Cardiac muscle cell (in vitro differentiated cells and primary cell): ENCODE results near the gene UBL5. TPM values are rescaled to one million over a fixed set of nuclear protein-coding genes. Genes with fewer than 3 reads are reported as not detected.
"Not testable (repeated sequence)": the region's sequence is repeated elsewhere in the genome, so short reads cannot be mapped to it uniquely, and the experiment has no call there.

ENCODE experiments used
- DNase-seq, 2 donors: peaks; one replicate each; pipeline versions ENCODE4 v3.0.0 to v3.0.0-alpha.2; 2010 to 2017; ENCODE audit warnings: low read depth in 1 of 2, low spot score in 1 of 2
- H3K27ac ChIP-seq: fragments of 200-600 bp; sonication (generic); 2 replicates; pipeline ENCODE4 v1.5.1; 2016
- H3K27me3 ChIP-seq: fragments of 200-600 bp; sonication (generic); 2 replicates; pipeline ENCODE4 v1.6.0; 2016; ENCODE audit warnings: control low read depth
- H3K36me3 ChIP-seq: fragments of 200-600 bp; sonication (generic); 2 replicates; pipeline ENCODE4 v1.5.1; 2016; ENCODE audit warnings: control low read depth
- H3K4me1 ChIP-seq: fragments of 200-600 bp; sonication (generic); 2 replicates; pipeline ENCODE4 v1.8.1; 2017; ENCODE audit warnings: low read depth, mild to moderate bottlenecking, mixed run types
- H3K4me3 ChIP-seq: fragments of 200-600 bp; sonication (generic); 2 replicates; pipeline ENCODE4 v1.5.1; 2016; ENCODE audit warnings: mild to moderate bottlenecking
- H3K9me3 ChIP-seq: fragments of 200-600 bp; sonication (generic); 2 replicates; pipeline ENCODE4 v1.5.1; 2017; ENCODE audit warnings: low read depth, mild to moderate bottlenecking, control low read depth
- CTCF ChIP-seq: IDR thresholded peaks from 2 replicates; pipeline ENCODE4 v1.5.1; 2012; ENCODE audit warnings: low read depth, mild to moderate bottlenecking, low read length
- polyA plus RNA-seq: library from polyadenylated mRNA; unstranded; fragments of >200 nt; fragmentation: Nextera tagmentation; extraction: Ambion mirVana; gene quantifications from 2 replicates; pipeline ENCODE4 v1.2.1, GENCODE V29; 2016
- total RNA-seq: library from RNA; depleted of rRNA; stranded (reverse); fragments of >200 nt; gene quantifications from 2 replicates; pipeline ENCODE4 v1.2.3, GENCODE V29; 2016

The UBL5 gene
- total and polyA plus RNA-seq, 2 experiments from 2014 or later: 511 to 943 TPM

GRCh38 chr19:9835507-9835949 lies 7.8 kb downstream of the UBL5 start:
- Histone ChIP-seq H3K36me3 (peaks cover 11% of the 10 kb centered on the region), H3K27me3 (no peaks in the 10 kb centered on the region), H3K4me3 (peak overlapping the region; percentile 86), H3K9me3 (no peaks in the 10 kb centered on the region), H3K27ac (no peak overlapping the region), H3K4me1 (no peaks in the 10 kb centered on the region)
- TF ChIP-seq CTCF: no peak
- no peak for DNase-seq

- TF ChIP-seq CTCF: no peak
- no peaks in the 10 kb centered on the region for H3K27me3 ChIP-seq
Observed at GRCh38 chr19:9836021-9836420, 8.3 kb downstream of the UBL5 start.

GRCh38 chr19:9838324-9838723 lies 10.6 kb downstream of the UBL5 start:
- Histone ChIP-seq H3K27me3 (no peaks in the 10 kb centered on the region), H3K36me3 (peaks cover 19% of the 10 kb centered on the region), H3K4me1 (no peaks in the 10 kb centered on the region), H3K9me3 (no peaks in the 10 kb centered on the region), H3K27ac (no peak overlapping the region), H3K4me3 (no peak overlapping the region)
- TF ChIP-seq CTCF: no peak
- no peak for DNase-seq

More at GRCh38 chr19:9836021-9836420, 8.3 kb downstream of the UBL5 start:
- DNase-seq: peak; percentile 4 to 37
- H3K36me3 ChIP-seq: peaks cover 16% of the 10 kb centered on the region
- no peak overlapping the region for H3K27ac ChIP-seq
- peak overlapping the region; percentile 86 for H3K4me3 ChIP-seq
- no peaks in the 10 kb centered on the region for H3K9me3 ChIP-seq
- no peaks in the 10 kb centered on the region for H3K4me1 ChIP-seq

GRCh38 chr19:9839415-9839814 lies 11.7 kb downstream of the UBL5 start:
- peaks cover 25% of the 10 kb centered on the region for H3K36me3 ChIP-seq
- DNase-seq: peak in 1 of 2 donors; percentile 19
- H3K4me3 ChIP-seq: no peak overlapping the region
- no peaks in the 10 kb centered on the region for H3K4me1 ChIP-seq
- H3K9me3 ChIP-seq: no peaks in the 10 kb centered on the region
- H3K27me3 ChIP-seq: no peaks in the 10 kb centered on the region
- no peak for TF ChIP-seq CTCF
- no peak overlapping the region for H3K27ac ChIP-seq

GRCh38 chr19:9842834-9843625 lies 15.3 kb downstream of the UBL5 start:
- Histone ChIP-seq H3K9me3 (no peaks in the 10 kb centered on the region), H3K4me3 (no peak overlapping the region), H3K36me3 (peaks cover 26% of the 10 kb centered on the region), H3K4me1 (no peaks in the 10 kb centered on the region), H3K27me3 (no peaks in the 10 kb centered on the region), H3K27ac (no peak overlapping the region)
- DNase-seq: no peak
- TF ChIP-seq CTCF: no peak

- DNase-seq, H3K27ac ChIP-seq, H3K9me3 ChIP-seq, H3K27me3 ChIP-seq, H3K4me1 ChIP-seq, H3K4me3 ChIP-seq: not testable (repeated sequence)
- peaks cover 26% of the 10 kb centered on the region for H3K36me3 ChIP-seq
Observed at GRCh38 chr19:9843626-9844273, 16.0 kb downstream of the UBL5 start.
